Trophoblast cell (in vitro differentiated cells and primary cell): ENCODE data around the gene ALK.

ENCODE experiments used
- DNase-seq, 2 donors: peaks; one replicate each; pipeline ENCODE4 v3.0.0-alpha.2; 2016
- H2AFZ ChIP-seq: 2 replicates; pipeline ENCODE4 v1.6.1; 2013; ENCODE audit warnings: low read length, moderate library complexity, mild to moderate bottlenecking; ENCODE audit not compliant: insufficient read depth, poor library complexity
- H2AK5ac ChIP-seq: 2 replicates; pipeline ENCODE4 v1.6.1; 2013; ENCODE audit warnings: mild to moderate bottlenecking, low read length
- H2BK120ac ChIP-seq: 2 replicates; pipeline ENCODE4 v1.6.1; 2013; ENCODE audit warnings: low read length, mild to moderate bottlenecking, moderate library complexity; ENCODE audit not compliant: insufficient read depth, poor library complexity
- H2BK12ac ChIP-seq: 2 replicates; pipeline ENCODE4 v1.6.1; 2013; ENCODE audit warnings: mild to moderate bottlenecking, low read length, moderate library complexity
- H2BK5ac ChIP-seq: 2 replicates; pipeline ENCODE4 v1.6.1; 2013; ENCODE audit warnings: low read length, low read depth, moderate library complexity, mild to moderate bottlenecking; ENCODE audit not compliant: poor library complexity
- H3K14ac ChIP-seq: 2 replicates; pipeline ENCODE4 v1.6.1; 2013; ENCODE audit warnings: mild to moderate bottlenecking, low read length
- H3K18ac ChIP-seq: 2 replicates; pipeline ENCODE4 v1.6.1; 2013; ENCODE audit warnings: mild to moderate bottlenecking, low read length
- H3K23ac ChIP-seq: 2 replicates; pipeline ENCODE4 v1.6.1; 2013; ENCODE audit warnings: low read length
- H3K27ac ChIP-seq: 2 replicates; pipeline ENCODE4 v1.5.1; 2013; ENCODE audit warnings: low read depth, mild to moderate bottlenecking, inconsistent platforms, low read length, moderate library complexity
- H3K27me3 ChIP-seq: 2 replicates; pipeline ENCODE4 v1.6.1; 2013; ENCODE audit warnings: inconsistent platforms, mild to moderate bottlenecking, low read length, moderate library complexity; ENCODE audit not compliant: insufficient read depth
- H3K36me3 ChIP-seq, 2 experiments: 1 replicate in 1 of 2; 2 replicates in 1 of 2; pipeline ENCODE4 v1.6.1; 2013; ENCODE audit warnings: low read length in 2 of 2, mild to moderate bottlenecking in 2 of 2, moderate library complexity in 1 of 2; ENCODE audit not compliant: insufficient read depth in 2 of 2, control insufficient read depth in 1 of 2
- H3K4ac ChIP-seq: 2 replicates; pipeline ENCODE4 v1.6.1; 2013; ENCODE audit warnings: low read depth, mild to moderate bottlenecking, low read length, moderate library complexity
- H3K4me1 ChIP-seq, 2 experiments: 1 replicate in 1 of 2; 2 replicates in 1 of 2; pipeline ENCODE4 v1.6.1; 2013; ENCODE audit warnings: low read length in 2 of 2, mild to moderate bottlenecking in 2 of 2, moderate library complexity in 1 of 2; ENCODE audit not compliant: insufficient read depth in 2 of 2, control insufficient read depth in 1 of 2
- H3K4me2 ChIP-seq: 2 replicates; pipeline ENCODE4 v1.6.1; 2013; ENCODE audit warnings: inconsistent platforms, mild to moderate bottlenecking, low read length, moderate library complexity
- H3K4me3 ChIP-seq: 2 replicates; pipeline ENCODE4 v1.5.1; 2013; ENCODE audit warnings: mild to moderate bottlenecking, low read depth, low read length, inconsistent platforms
- H3K79me1 ChIP-seq: one replicate; pipeline ENCODE4 v1.6.1; 2013; ENCODE audit warnings: low read length
- H3K79me2 ChIP-seq: 2 replicates; pipeline ENCODE4 v1.6.1; 2013; ENCODE audit warnings: low read length, mild to moderate bottlenecking; ENCODE audit not compliant: control insufficient read depth, insufficient read depth, poor library complexity
- H3K9ac ChIP-seq: 2 replicates; pipeline ENCODE4 v1.6.1; 2013; ENCODE audit warnings: mild to moderate bottlenecking, low read length
- H3K9me3 ChIP-seq: 2 replicates; pipeline ENCODE4 v1.6.1; 2013; ENCODE audit warnings: low read depth, mild to moderate bottlenecking, control low read depth, inconsistent platforms, low read length; ENCODE audit not compliant: insufficient read depth
- H4K12ac ChIP-seq: 2 replicates; pipeline ENCODE4 v1.6.1; 2013; ENCODE audit warnings: low read depth, mild to moderate bottlenecking, low read length, moderate library complexity
- H4K8ac ChIP-seq: 2 replicates; pipeline ENCODE4 v1.6.1; 2013; ENCODE audit warnings: low read depth, mild to moderate bottlenecking, low read length, moderate library complexity
- H4K91ac ChIP-seq: one replicate; pipeline ENCODE4 v1.6.1; 2013; ENCODE audit warnings: low read depth, mild to moderate bottlenecking, low read length, moderate library complexity
- WGBS: extraction: QIAGEN DNeasy Blood & Tissue Kit; methylation state at CpG from one replicate; pipeline ENCODE4 v1.1.7; 2013; ENCODE audit warnings: missing lambda C conversion rate; ENCODE audit not compliant: insufficient read length, insufficient coverage; ENCODE audit errors: extremely low coverage; 5-methylcytosine and 5-hydroxymethylcytosine counted together

ALK gene

DNA sequence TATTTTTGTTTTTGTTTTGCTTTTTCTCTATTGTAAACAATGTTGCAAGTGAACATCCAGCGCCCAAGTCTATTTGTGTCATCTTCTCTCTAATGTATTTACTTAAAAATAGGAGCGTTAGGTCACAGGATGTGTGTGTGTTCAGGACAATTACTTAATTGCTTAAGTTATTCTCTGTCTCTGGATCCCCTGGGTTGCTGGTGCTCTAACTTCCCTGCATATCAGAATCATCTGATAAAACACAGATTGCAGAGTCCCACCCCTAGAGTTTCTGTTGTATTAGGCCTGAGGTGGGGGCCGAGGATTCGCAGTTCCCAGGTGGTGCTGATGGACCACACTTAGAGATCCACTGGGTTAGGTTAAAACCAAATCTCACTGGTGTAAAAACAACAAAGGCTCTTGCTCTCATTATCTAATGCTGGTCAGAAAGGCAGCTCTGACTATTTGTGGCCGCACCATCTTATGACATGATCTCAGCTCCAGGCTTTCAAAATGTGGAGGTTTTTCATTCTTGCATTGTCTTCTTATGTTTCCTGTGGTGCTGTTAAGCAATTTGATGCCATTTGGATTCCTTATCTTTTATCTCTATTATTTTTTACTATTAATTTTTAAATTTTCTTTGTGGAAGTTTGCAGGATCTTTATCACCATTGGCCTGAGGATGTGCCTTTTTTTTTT is 718.4 kb downstream of the ALK start:
- WGBS = no CpG with 5 or more reads among the region's 5 CpGs
- H3K4me1 ChIP-seq = no peaks in the 10 kb centered on the region
- no peak overlapping the region for H3K4me3 ChIP-seq

DNA sequence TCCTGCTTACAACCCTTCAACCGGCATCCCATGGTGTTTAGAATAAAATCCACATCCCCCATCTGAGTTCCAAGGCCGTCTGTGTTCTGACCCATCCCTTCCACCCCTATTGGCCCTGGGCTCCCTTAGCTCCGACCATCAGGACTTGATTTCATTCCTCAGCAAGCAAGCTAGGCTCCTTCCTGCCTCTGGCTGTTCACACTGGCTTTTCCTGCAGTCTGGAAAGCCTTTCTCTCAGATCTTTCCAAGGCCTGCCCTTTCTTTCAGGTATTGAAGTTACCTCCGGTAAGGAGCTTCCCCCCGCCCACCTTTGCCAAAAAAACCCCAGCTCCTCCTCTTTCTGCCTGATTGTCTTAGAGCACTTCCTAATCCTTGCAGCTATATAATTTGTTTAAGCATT is 719.4 kb downstream of the ALK start:
- WGBS = no CpG with 5 or more reads among the region's 5 CpGs
- Histone ChIP-seq H2AK5ac (no peak overlapping the region), H4K8ac (no peak overlapping the region), H3K9me3 (peaks cover 1% of the 10 kb centered on the region), H3K36me3 (no peaks in the 10 kb centered on the region), H3K79me1 (no peaks in the 10 kb centered on the region), H3K4ac (no peak overlapping the region), H3K4me2 (no peak overlapping the region), H3K14ac (no peak overlapping the region), H4K91ac (no peak overlapping the region), H4K12ac (no peak overlapping the region), H3K79me2 (no peaks in the 10 kb centered on the region), H2BK120ac (no peak overlapping the region), H3K4me1 (no peaks in the 10 kb centered on the region), H2BK5ac (no peak overlapping the region), H3K9ac (peak overlapping the region; percentile 61), H3K27me3 (no peaks in the 10 kb centered on the region), H3K4me3 (no peak overlapping the region), H3K27ac (no peak overlapping the region), H3K23ac (no peak overlapping the region), H2BK12ac (no peak overlapping the region), H3K18ac (no peak overlapping the region), H2AFZ (peak overlapping the region; percentile 30)
- DNase-seq = peak; percentile 21 to 62

More for the DNA sequence above, 718.4 kb downstream of the ALK start:
- no peak overlapping the region for H3K27ac ChIP-seq
- no peak overlapping the region for H4K12ac ChIP-seq
- no peak overlapping the region for H2BK5ac ChIP-seq
- no peak overlapping the region for H4K8ac ChIP-seq
- no peak overlapping the region for H3K14ac ChIP-seq
- H3K79me2 ChIP-seq = no peaks in the 10 kb centered on the region
- no peak overlapping the region for H3K4me2 ChIP-seq
- H3K23ac ChIP-seq = no peak overlapping the region
- no peaks in the 10 kb centered on the region for H3K79me1 ChIP-seq
- no peak overlapping the region for H3K18ac ChIP-seq
- H4K91ac ChIP-seq = no peak overlapping the region
- H2BK12ac ChIP-seq = no peak overlapping the region
- H2BK120ac ChIP-seq = no peak overlapping the region
- H2AK5ac ChIP-seq = no peak overlapping the region
- H3K9ac ChIP-seq = no peak overlapping the region
- DNase-seq = peak; percentile 51 to 89
- no peak overlapping the region for H3K4ac ChIP-seq
- no peaks in the 10 kb centered on the region for H3K27me3 ChIP-seq
- no peaks in the 10 kb centered on the region for H3K36me3 ChIP-seq
- peaks cover 1% of the 10 kb centered on the region for H3K9me3 ChIP-seq
- no peak overlapping the region for H2AFZ ChIP-seq

DNA sequence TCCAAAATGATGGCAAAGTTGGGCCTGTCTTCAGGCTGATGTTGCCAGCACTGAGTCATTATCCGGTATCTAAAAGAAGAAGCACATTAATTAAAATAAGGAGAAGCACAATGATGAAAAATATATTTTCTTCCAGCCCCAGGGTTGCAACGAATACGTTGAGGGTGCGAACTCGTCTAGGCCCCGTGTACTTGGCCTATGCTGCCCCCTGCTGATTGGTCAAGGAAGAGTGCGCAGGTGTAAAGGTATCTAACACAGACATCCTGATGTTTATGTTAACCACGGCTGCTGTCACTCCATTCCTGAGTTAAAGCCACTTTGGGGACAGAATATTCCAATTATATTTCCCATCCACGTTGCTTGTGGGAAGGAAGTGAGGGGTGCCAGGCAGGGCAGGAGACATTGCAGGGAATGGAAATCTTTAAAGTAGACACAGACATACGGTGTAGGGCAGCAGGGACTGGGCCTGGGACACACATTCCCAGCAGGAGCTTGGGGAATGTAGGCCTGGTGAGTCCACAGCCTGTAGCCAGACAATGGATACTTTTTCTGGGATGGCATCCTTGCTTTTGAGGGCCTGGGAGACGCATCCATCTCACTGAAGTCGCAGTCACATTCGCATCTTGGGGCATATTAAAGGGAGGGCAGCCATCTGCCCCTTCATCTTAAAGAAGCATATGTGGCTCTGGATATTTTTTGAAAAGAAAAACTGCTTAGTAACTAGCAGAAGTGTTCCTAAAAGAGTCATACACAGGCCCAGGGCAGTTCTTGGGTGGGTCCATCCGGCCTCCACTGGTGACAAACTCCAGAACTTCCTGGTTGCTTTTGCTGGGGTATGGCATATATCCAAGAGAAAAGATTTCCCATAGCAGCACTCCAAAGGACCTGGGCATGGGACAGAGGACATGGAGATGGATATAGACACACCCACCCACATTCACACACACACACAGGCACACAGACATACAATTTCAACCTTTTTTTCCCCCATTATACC is 724.3 kb downstream of the ALK start:
- H4K91ac ChIP-seq = no peak overlapping the region
- no peaks in the 10 kb centered on the region for H3K36me3 ChIP-seq
- DNase-seq = peak; percentile 59 to 92
- no peak overlapping the region for H2BK5ac ChIP-seq
- H3K79me2 ChIP-seq = no peaks in the 10 kb centered on the region
- H2AK5ac ChIP-seq = no peak overlapping the region
- no peaks in the 10 kb centered on the region for H3K79me1 ChIP-seq
- H3K14ac ChIP-seq = no peak overlapping the region
- H3K27me3 ChIP-seq = no peaks in the 10 kb centered on the region
- H2AFZ ChIP-seq = no peak overlapping the region
- H3K4me1 ChIP-seq = no peaks in the 10 kb centered on the region
- H4K8ac ChIP-seq = no peak overlapping the region
- no peak overlapping the region for H2BK120ac ChIP-seq
- H3K9me3 ChIP-seq = peaks cover 3% of the 10 kb centered on the region
- no peak overlapping the region for H3K27ac ChIP-seq
- H3K18ac ChIP-seq = no peak overlapping the region
- H3K9ac ChIP-seq = no peak overlapping the region
- no peak overlapping the region for H3K4me2 ChIP-seq
- no peak overlapping the region for H3K4me3 ChIP-seq
- no peak overlapping the region for H3K23ac ChIP-seq
- H4K12ac ChIP-seq = no peak overlapping the region
- WGBS = no CpG with 5 or more reads among the region's 14 CpGs
- H2BK12ac ChIP-seq = no peak overlapping the region
- H3K4ac ChIP-seq = no peak overlapping the region

DNA sequence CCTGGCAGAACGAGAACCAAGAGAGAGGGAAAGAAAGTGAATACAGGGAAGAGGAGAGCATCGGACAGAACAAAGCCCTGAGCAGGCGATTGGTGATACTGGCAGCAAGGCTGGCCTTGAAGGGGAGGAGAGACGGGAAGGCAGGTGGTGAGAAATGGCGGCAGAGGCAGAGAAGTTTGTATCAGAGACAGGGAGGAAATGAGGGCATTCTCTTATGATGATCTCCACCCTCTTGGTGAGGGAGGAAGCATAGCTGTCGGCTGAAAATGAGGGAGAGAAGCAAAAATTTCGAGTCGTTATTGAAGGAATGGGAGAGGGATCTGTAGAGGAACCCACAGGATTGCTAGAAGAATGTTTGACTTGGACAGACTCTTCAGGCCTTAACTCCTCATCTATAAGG is 725.6 kb downstream of the ALK start:
- Histone ChIP-seq H3K4me1 (no peaks in the 10 kb centered on the region), H4K8ac (no peak overlapping the region), H3K9ac (no peak overlapping the region), H3K79me1 (no peaks in the 10 kb centered on the region), H3K23ac (no peak overlapping the region), H3K27me3 (no peaks in the 10 kb centered on the region), H3K4me2 (no peak overlapping the region), H4K91ac (no peak overlapping the region), H3K4me3 (no peak overlapping the region), H4K12ac (no peak overlapping the region), H3K4ac (no peak overlapping the region), H3K27ac (no peak overlapping the region), H3K14ac (no peak overlapping the region), H2BK12ac (no peak overlapping the region), H2AK5ac (no peak overlapping the region), H2BK120ac (no peak overlapping the region), H3K18ac (no peak overlapping the region), H3K9me3 (peaks cover 3% of the 10 kb centered on the region), H3K79me2 (no peaks in the 10 kb centered on the region), H2BK5ac (no peak overlapping the region), H2AFZ (no peak overlapping the region), H3K36me3 (no peaks in the 10 kb centered on the region)
- WGBS = no CpG with 5 or more reads among the region's 8 CpGs
- DNase-seq = peak; percentile 88 to 92
